Activated B cell treated with CpG ODN at 0.5 μM for 24 hours (primary cell): ENCODE data around the gene BST2. TPM values are rescaled to one million over a fixed set of nuclear protein-coding genes. Genes with fewer than 3 reads are reported as not detected.

Experiments
- ATAC-seq: fragments of 200-7000 bp; cut with Tn5 transposase; one replicate; pipeline ENCODE4 v1.10.0; 2021; ENCODE audit warnings: low read depth, mild to moderate bottlenecking, moderate library complexity
- CTCF ChIA-PET: fragments of 350-600 bp; sonication (Branson Sonifier 250); formaldehyde crosslinking; loops from one replicate; lab custom pipeline; 2021; ENCODE audit warnings: antibody characterized with exemption; lab: Charles Lee
- POLR2A ChIA-PET: fragments of 350-600 bp; sonication (Branson Sonifier 250); formaldehyde crosslinking; loops from one replicate; lab custom pipeline; 2021; ENCODE audit warnings: antibody characterized with exemption; lab: Charles Lee
- DNase-seq: peaks from one replicate; pipeline ENCODE4 v3.0.0; 2022
- H3K27ac Mint-ChIP-seq: one replicate; pipeline ENCODE4 v1.8.0; 2020; ENCODE audit warnings: mixed read lengths
- H3K27me3 Mint-ChIP-seq: one replicate; pipeline ENCODE4 v1.8.0; 2021; ENCODE audit warnings: mixed read lengths
- H3K36me3 Mint-ChIP-seq: one replicate; pipeline ENCODE4 v1.8.0; 2021; ENCODE audit warnings: low read depth, mixed read lengths
- H3K4me1 Mint-ChIP-seq: one replicate; pipeline ENCODE4 v1.8.0; 2021; ENCODE audit warnings: mixed read lengths
- H3K4me3 Mint-ChIP-seq: one replicate; pipeline ENCODE4 v1.8.0; 2020; ENCODE audit warnings: mild to moderate bottlenecking, mixed read lengths
- H3K9me3 Mint-ChIP-seq: one replicate; pipeline ENCODE4 v1.8.0; 2020; ENCODE audit warnings: mixed read lengths
- CTCF ChIP-seq: fragments of 200-600 bp; IDR thresholded peaks from one replicate; pipeline ENCODE4 v1.8.0; 2022; ENCODE audit warnings: antibody characterized with exemption, mild to moderate bottlenecking
- intact Hi-C: fragments of 100-400 bp; cut with micrococcal nuclease; formaldehyde crosslinking; loops from one replicate; pipeline ENCODE4 v1.15.1; 2024
- total RNA-seq: library from RNA; stranded (reverse); gene quantifications from 2 replicates; pipeline ENCODE4 v1.2.3, GENCODE V29; 2022

The BST2 gene
- 120 and 121 TPM in 2 replicates for total RNA-seq

- intact Hi-C loops = loop anchor here (1.0 to 5.0 kb wide), 5 partner anchors 14 to 107 kb away; partner anchors contain the start of genes PGLS and TMEM221
- no peaks in the 10 kb centered on the region for H3K9me3 Mint-ChIP-seq
- TF ChIP-seq CTCF = no peak
- ATAC-seq (peak; percentile 86), DNase-seq (peak; percentile 42)
- ChIA-PET CTCF (interaction anchor here (1.1 kb wide), 1 partner anchor 14 kb away, joined by 5 read pairs; the partner anchor contains the start of gene MVB12A), POLR2A (interaction anchor here (0.5 to 3.3 kb wide), 23 partner anchors 10 to 942 kb away, joined by 3 to 60 read pairs (median 4); partner anchors contain the start of genes BABAM1, CCDC194, MVB12A and PGLS)
- H3K4me1 Mint-ChIP-seq = peaks cover 49% of the 10 kb centered on the region
- peak within 1 kb of the TSS; percentile 92 for H3K4me3 Mint-ChIP-seq
- no peaks in the 10 kb centered on the region for H3K27me3 Mint-ChIP-seq
- H3K36me3 Mint-ChIP-seq = peaks cover 37% of the 10 kb centered on the region
- peak within 1 kb of the TSS; percentile 93 for H3K27ac Mint-ChIP-seq
Measured at GRCh38 chr19:17405250-17406045, at the start of gene BST2. Gene BST2 (minus strand): TSS chr19:17405630. CDS start chr19:17405575, 55 bp downstream.

- H3K9me3 Mint-ChIP-seq = no peaks in the 10 kb centered on the region
- H3K4me1 Mint-ChIP-seq = peaks cover 12% of the 10 kb centered on the region
- H3K27ac Mint-ChIP-seq = no peak overlapping the region
- DNase-seq (no peak), ATAC-seq (no peak)
- no peak overlapping the region for H3K4me3 Mint-ChIP-seq
- ChIA-PET CTCF (interaction anchor here (1.1 kb wide), 1 partner anchor 12 kb away, joined by 3 read pairs; no protein-coding TSS in a partner anchor), POLR2A (interaction anchor here (0.7 kb wide), 1 partner anchor 378 kb away, joined by 4 read pairs; no protein-coding TSS in a partner anchor)
- intact Hi-C loops = loop anchor here (5.0 kb wide), 2 partner anchors 403 to 478 kb away; partner anchors contain the start of genes CCDC124 and RPL18A
- H3K36me3 Mint-ChIP-seq = no peaks in the 10 kb centered on the region
- peaks cover 41% of the 10 kb centered on the region for H3K27me3 Mint-ChIP-seq
- no peak for TF ChIP-seq CTCF
Measured at GRCh38 chr19:17454576-17455071, 49.2 kb upstream of the BST2 start.

GRCh38 chr19:17451820-17452219, 46.4 kb upstream of the BST2 start:
- no peak overlapping the region for H3K4me3 Mint-ChIP-seq
- H3K4me1 Mint-ChIP-seq = peaks cover 15% of the 10 kb centered on the region
- H3K36me3 Mint-ChIP-seq = no peaks in the 10 kb centered on the region
- ChIA-PET POLR2A (no interaction called here), CTCF (no interaction called here)
- intact Hi-C loops = loop anchor here (5.0 kb wide), 2 partner anchors 405 to 480 kb away; partner anchors contain the start of genes CCDC124 and RPL18A
- DNase-seq (no peak), ATAC-seq (no peak)
- no peak overlapping the region for H3K27ac Mint-ChIP-seq
- peaks cover 40% of the 10 kb centered on the region for H3K27me3 Mint-ChIP-seq
- H3K9me3 Mint-ChIP-seq = no peaks in the 10 kb centered on the region
- TF ChIP-seq CTCF = no peak

GRCh38 chr19:17450264-17451075, 45.0 kb upstream of the BST2 start:
- ChIA-PET POLR2A (interaction anchor here (0.7 kb wide), 3 partner anchors 44 to 1458 kb away, joined by 5 to 8 read pairs (median 7); no protein-coding TSS in a partner anchor), CTCF (no interaction called here)
- TF ChIP-seq CTCF = no peak
- no peak overlapping the region for H3K27ac Mint-ChIP-seq
- H3K36me3 Mint-ChIP-seq = no peaks in the 10 kb centered on the region
- H3K4me3 Mint-ChIP-seq = no peak overlapping the region
- no peak for DNase-seq
- peaks cover 35% of the 10 kb centered on the region for H3K27me3 Mint-ChIP-seq
- intact Hi-C loops = loop anchor here (5.0 kb wide), 2 partner anchors 407 to 482 kb away; partner anchors contain the start of genes CCDC124 and RPL18A
- ATAC-seq = no peak
- peaks cover 15% of the 10 kb centered on the region for H3K4me1 Mint-ChIP-seq
- H3K9me3 Mint-ChIP-seq = no peaks in the 10 kb centered on the region
